ENCODE data around the gene NOS3. TPM values are rescaled to one million over a fixed set of nuclear protein-coding genes. Genes with fewer than 3 reads are reported as not detected.

The NOS3 gene
- total RNA-seq, 1 donor from 2014 or later, result 0.86 TPM

GRCh38 chr7:150973571-150974451 is 17.0 kb upstream of the NOS3 start:
- peaks cover 23% of the 10 kb centered on the region for H3K27me3 Mint-ChIP-seq (ENCODE audit: unreplicated experiment)
- TF ChIP-seq CTCF (IDR thresholded peaks at IDR 0.05; ENCODE audit: partially characterized antibody, unreplicated experiment), result no peak
- H3K4me3 Mint-ChIP-seq (ENCODE audit: unreplicated experiment), result peak overlapping the region; percentile 74
- H3K9me3 Mint-ChIP-seq (ENCODE audit: unreplicated experiment), result peaks cover 37% of the 10 kb centered on the region
- no peaks in the 10 kb centered on the region for H3K36me3 Mint-ChIP-seq (ENCODE audit: unreplicated experiment)
- H3K4me1 Mint-ChIP-seq (ENCODE audit: low read depth, unreplicated experiment), result peaks cover 42% of the 10 kb centered on the region
- peak; percentile 12 for DNase-seq
- H3K27ac Mint-ChIP-seq (ENCODE audit: unreplicated experiment), result no peak overlapping the region

- Mint-ChIP-seq H3K27me3 (ENCODE audit: unreplicated experiment) (peaks cover 28% of the 10 kb centered on the region), H3K9me3 (ENCODE audit: unreplicated experiment) (peaks cover 41% of the 10 kb centered on the region)
These were observed 16.1 kb upstream of the NOS3 start for GRCh38 chr7:150974468-150975391.

DNA sequence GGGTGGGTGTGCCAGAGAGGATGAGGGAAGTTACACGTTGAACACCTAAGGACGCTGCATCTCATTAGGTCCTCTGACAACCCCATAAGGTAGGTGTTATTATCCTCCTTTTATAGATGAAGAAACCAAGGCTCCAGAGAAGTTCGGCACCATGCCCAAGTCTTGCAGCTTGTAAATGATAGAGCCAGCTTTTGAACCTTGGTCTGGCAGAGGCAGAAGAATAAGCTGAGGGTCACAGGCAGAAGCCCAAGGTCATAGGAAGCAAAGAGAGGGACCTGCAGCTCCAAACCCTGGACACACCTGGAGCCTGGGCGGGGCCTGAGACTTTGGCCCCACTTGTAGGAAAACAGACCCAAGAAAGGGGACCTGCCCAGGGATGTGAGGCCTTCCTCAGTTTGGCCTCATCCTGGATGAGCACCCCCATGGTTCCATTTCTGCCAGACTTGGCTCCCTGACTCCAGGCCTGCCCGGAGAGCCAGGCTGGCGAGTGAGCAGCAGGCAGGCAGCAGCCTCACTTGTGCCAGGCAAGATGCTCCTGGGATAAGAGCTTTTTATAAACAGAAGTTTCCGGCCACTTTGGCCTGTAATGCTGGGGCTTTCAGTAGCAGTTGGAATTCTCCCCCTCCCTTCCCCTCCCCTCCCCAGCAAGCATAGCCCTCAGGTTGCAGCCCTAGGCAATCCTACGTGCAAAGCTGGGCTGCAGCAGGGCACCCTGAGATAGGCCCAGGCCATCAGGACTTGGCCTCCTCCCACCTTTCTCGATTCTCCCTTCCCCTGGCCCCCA is 15.1 kb upstream of the NOS3 start:
- Mint-ChIP-seq H3K36me3 (ENCODE audit: unreplicated experiment) (no peaks in the 10 kb centered on the region), H3K4me1 (ENCODE audit: low read depth, unreplicated experiment) (peaks cover 37% of the 10 kb centered on the region), H3K4me3 (ENCODE audit: unreplicated experiment) (peak overlapping the region; percentile 94), H3K27me3 (ENCODE audit: unreplicated experiment) (peaks cover 30% of the 10 kb centered on the region), H3K9me3 (ENCODE audit: unreplicated experiment) (peaks cover 39% of the 10 kb centered on the region), H3K27ac (ENCODE audit: unreplicated experiment) (no peak overlapping the region)
- no peak for DNase-seq
- no peak for TF ChIP-seq CTCF (IDR thresholded peaks at IDR 0.05; ENCODE audit: partially characterized antibody, unreplicated experiment)

More at GRCh38 chr7:150974468-150975391, 16.1 kb upstream of the NOS3 start:
- Mint-ChIP-seq H3K4me1 (ENCODE audit: low read depth, unreplicated experiment) (peaks cover 38% of the 10 kb centered on the region), H3K36me3 (ENCODE audit: unreplicated experiment) (no peaks in the 10 kb centered on the region), H3K4me3 (ENCODE audit: unreplicated experiment) (peak overlapping the region; percentile 94), H3K27ac (ENCODE audit: unreplicated experiment) (no peak overlapping the region)
- TF ChIP-seq CTCF (IDR thresholded peaks at IDR 0.05; ENCODE audit: partially characterized antibody, unreplicated experiment), result peak; percentile 56
- peak; percentile 63 for DNase-seq

GRCh38 chr7:150976529-150977381 is 14.1 kb upstream of the NOS3 start:
- H3K9me3 Mint-ChIP-seq (ENCODE audit: unreplicated experiment), result peaks cover 34% of the 10 kb centered on the region
- peak overlapping the region; percentile 94 for H3K4me3 Mint-ChIP-seq (ENCODE audit: unreplicated experiment)
- TF ChIP-seq CTCF (IDR thresholded peaks at IDR 0.05; ENCODE audit: partially characterized antibody, unreplicated experiment), result no peak
- peak overlapping the region; percentile 93 for H3K27ac Mint-ChIP-seq (ENCODE audit: unreplicated experiment)
- no peaks in the 10 kb centered on the region for H3K36me3 Mint-ChIP-seq (ENCODE audit: unreplicated experiment)
- H3K4me1 Mint-ChIP-seq (ENCODE audit: low read depth, unreplicated experiment), result peaks cover 35% of the 10 kb centered on the region
- no peak for DNase-seq
- peaks cover 24% of the 10 kb centered on the region for H3K27me3 Mint-ChIP-seq (ENCODE audit: unreplicated experiment)

Measured in glutamatergic neuron (in vitro differentiated cells).